Mesothelial cell of epicardium (in vitro differentiated cells): Measurements from ENCODE around the gene SUN1. TPM values are rescaled to one million over a fixed set of nuclear protein-coding genes. Genes with fewer than 3 reads are reported as not detected.
A peak's percentile ranks its signal among the peaks of the same experiment; 100 is the strongest.
"Not testable (repeated sequence)": the region's sequence is repeated elsewhere in the genome, so short reads cannot be mapped to it uniquely, and the experiment has no call there.

ENCODE experiments used
- DNase-seq, 2 experiments: peaks; one replicate each; pipeline ENCODE4 v3.0.0; 2021; ENCODE audit warnings: low spot score in 2 of 2; ENCODE audit not compliant: unreplicated experiment in 2 of 2
- H3K27ac Mint-ChIP-seq: 2 replicates; pipeline ENCODE4 v1.8.0; 2021; ENCODE audit warnings: mixed read lengths
- H3K27me3 Mint-ChIP-seq: 2 replicates; pipeline ENCODE4 v1.8.0; 2021; ENCODE audit warnings: low read depth, mixed read lengths
- H3K36me3 Mint-ChIP-seq: 2 replicates; pipeline ENCODE4 v1.8.0; 2021; ENCODE audit warnings: mixed read lengths
- H3K4me1 Mint-ChIP-seq: 2 replicates; pipeline ENCODE4 v1.8.0; 2021; ENCODE audit warnings: mixed read lengths
- H3K4me3 Mint-ChIP-seq: 2 replicates; pipeline ENCODE4 v1.8.0; 2021; ENCODE audit warnings: mild to moderate bottlenecking, moderate library complexity, mixed read lengths
- H3K9me3 Mint-ChIP-seq: 2 replicates; pipeline ENCODE4 v1.8.0; 2021; ENCODE audit warnings: mixed read lengths
- CTCF ChIP-seq: fragments of 200-600 bp; sonication (generic); IDR thresholded peaks from one replicate; pipeline ENCODE4 v1.5.0; 2021; ENCODE audit warnings: antibody characterized with exemption; ENCODE audit not compliant: unreplicated experiment
- total RNA-seq: library from RNA; stranded (reverse); gene quantifications from 3 replicates; pipeline ENCODE4 v1.2.1, GENCODE V29; 2021

SUN1 gene
- total RNA-seq, 1 donor from 2014 or later, result 201 TPM

- Mint-ChIP-seq H3K4me3 (no peak overlapping the region), H3K9me3 (no peaks in the 10 kb centered on the region), H3K4me1 (peaks cover 18% of the 10 kb centered on the region), H3K27me3 (no peaks in the 10 kb centered on the region), H3K27ac (no peak overlapping the region), H3K36me3 (no peaks in the 10 kb centered on the region)
- no peak for TF ChIP-seq CTCF
- peak; percentile 19 to 26 for DNase-seq
Observed at GRCh38 chr7:920351-921070, 88.2 kb downstream of the SUN1 start.

DNA sequence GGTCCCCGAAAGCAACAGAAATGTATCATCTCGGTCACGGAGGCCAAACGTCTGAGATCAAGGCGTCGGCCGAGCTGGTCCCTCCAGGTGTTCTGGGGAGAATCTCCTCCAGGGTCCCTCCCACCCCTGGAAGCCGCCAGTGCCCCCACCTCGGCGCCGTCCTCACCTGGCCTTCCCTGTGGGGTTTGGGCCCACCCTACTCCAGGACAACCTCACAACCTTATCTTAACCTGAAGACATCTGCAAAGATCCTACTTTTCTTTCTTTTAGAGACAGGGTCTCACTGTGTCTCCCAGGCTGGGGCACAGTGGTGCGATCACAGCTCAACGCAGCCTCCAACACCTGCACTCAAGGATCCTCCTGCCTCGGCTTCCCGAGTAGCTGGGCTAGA, 88.8 kb downstream of the SUN1 start:
- Mint-ChIP-seq H3K27ac (no peak overlapping the region), H3K36me3 (no peaks in the 10 kb centered on the region), H3K4me3 (no peak overlapping the region), H3K27me3 (no peaks in the 10 kb centered on the region), H3K9me3 (no peaks in the 10 kb centered on the region), H3K4me1 (peaks cover 13% of the 10 kb centered on the region)
- DNase-seq, result peak in 1 of 2 experiments; percentile 10
- no peak for TF ChIP-seq CTCF

GRCh38 chr7:921581-922333, 89.5 kb downstream of the SUN1 start:
- no peak overlapping the region for H3K27ac Mint-ChIP-seq
- no peaks in the 10 kb centered on the region for H3K36me3 Mint-ChIP-seq
- no peaks in the 10 kb centered on the region for H3K27me3 Mint-ChIP-seq
- no peaks in the 10 kb centered on the region for H3K9me3 Mint-ChIP-seq
- peaks cover 8% of the 10 kb centered on the region for H3K4me1 Mint-ChIP-seq
- H3K4me3 Mint-ChIP-seq, result no peak overlapping the region
- no peak for TF ChIP-seq CTCF
- DNase-seq, result peak; percentile 9 to 35

DNA sequence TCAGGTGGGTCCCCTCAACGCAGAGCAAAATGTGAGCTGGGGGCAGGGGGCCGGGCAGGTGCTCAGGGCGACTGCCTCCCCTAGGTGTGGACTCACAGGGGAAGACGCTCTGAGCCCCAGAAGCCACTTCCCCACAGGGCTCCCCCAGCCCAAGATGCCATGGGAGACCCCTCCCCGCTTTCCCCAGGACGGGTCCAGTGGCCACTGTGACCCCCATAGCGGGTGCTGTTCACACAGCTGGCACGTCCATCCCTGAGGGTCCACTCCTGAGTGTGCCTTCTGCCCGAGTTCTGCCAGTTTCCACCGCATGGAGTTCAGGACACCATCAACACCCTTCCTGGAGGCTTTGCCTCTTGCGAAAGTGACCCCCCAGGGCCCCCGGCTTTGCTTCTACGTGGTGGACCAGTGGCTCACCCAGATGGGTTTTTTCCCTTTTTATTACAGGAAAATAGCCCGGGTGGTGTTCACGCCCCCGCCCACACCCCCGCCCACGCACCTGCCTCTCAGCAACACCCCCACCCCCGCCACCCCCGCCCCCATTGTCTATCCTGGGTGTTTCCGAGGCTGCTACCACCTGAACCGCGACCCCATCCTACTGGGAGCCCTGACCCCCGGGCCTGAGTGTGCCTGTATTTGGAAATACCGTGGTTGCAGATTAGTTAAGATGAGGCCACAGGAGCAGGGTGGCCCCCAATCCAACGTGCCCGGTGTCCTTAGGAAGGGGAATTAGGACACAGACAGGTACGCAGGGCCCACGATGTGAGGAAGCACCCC, 90.2 kb downstream of the SUN1 start:
- H3K4me3 Mint-ChIP-seq, result no peak overlapping the region
- no peaks in the 10 kb centered on the region for H3K9me3 Mint-ChIP-seq
- H3K36me3 Mint-ChIP-seq, result no peaks in the 10 kb centered on the region
- peak; percentile 9 to 35 for DNase-seq
- no peak overlapping the region for H3K27ac Mint-ChIP-seq
- no peak for TF ChIP-seq CTCF
- H3K27me3 Mint-ChIP-seq, result no peaks in the 10 kb centered on the region
- peaks cover 7% of the 10 kb centered on the region for H3K4me1 Mint-ChIP-seq

GRCh38 chr7:923108-924041, 91.1 kb downstream of the SUN1 start:
- DNase-seq, result peak; percentile 21 to 52
- Mint-ChIP-seq H3K4me3 (no peak overlapping the region), H3K4me1 (peaks cover 4% of the 10 kb centered on the region), H3K27ac (no peak overlapping the region), H3K9me3 (no peaks in the 10 kb centered on the region), H3K36me3 (no peaks in the 10 kb centered on the region), H3K27me3 (no peaks in the 10 kb centered on the region)
- TF ChIP-seq CTCF, result no peak

DNA sequence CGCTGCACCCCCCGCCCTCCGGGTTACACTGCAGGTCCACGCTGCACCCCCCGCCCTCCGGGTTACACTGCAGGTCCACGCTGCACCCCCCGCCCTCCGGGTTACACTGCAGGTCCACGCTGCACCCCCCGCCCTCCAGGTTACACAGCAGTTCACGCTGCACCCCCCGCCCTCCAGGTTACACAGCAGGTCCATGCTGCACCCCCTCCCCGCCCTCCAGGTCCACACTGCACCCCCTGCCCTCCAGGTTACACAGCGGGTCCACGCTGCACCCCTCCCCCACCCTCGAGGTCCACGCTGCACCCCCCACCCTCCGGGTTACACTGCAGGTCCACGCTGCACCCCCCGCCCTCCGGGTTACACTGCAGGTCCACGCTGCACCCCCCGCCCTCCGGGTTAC, 91.8 kb downstream of the SUN1 start:
- peak; percentile 17 to 26 for DNase-seq
- not testable (repeated sequence) for H3K36me3 Mint-ChIP-seq, H3K4me1 Mint-ChIP-seq, H3K27ac Mint-ChIP-seq, H3K9me3 Mint-ChIP-seq, H3K27me3 Mint-ChIP-seq, H3K4me3 Mint-ChIP-seq
